ENCODE data around the gene WDR74. TPM values are rescaled to one million over a fixed set of nuclear protein-coding genes. Genes with fewer than 3 reads are reported as not detected.
A peak's percentile ranks its signal among the peaks of the same experiment; 100 is the strongest.

Gene WDR74
- total and polyA plus RNA-seq, 9 of the 15 experiments (the other 6 are each of a cell fraction or from before 2014, with no cell fraction given): 32.7 to 210 (median 114) TPM

- TF ChIP-seq, protein P1, sequence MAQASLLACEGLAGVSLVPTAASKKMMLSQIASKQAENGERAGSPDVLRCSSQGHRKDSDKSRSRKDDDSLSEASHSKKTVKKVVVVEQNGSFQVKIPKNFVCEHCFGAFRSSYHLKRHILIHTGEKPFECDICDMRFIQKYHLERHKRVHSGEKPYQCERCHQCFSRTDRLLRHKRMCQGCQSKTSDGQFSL (CRISPR knock-in tag; IDR thresholded peaks at IDR 0.05): peak; percentile 63; the same call in 1 of the 2 replicates
- TF ChIP-seq, protein P1 (tag; IDR thresholded peaks at IDR 0.05): no peak
- TF ChIP-seq GTF2F1 (IDR thresholded peaks at IDR 0.05; ENCODE audit: low read depth, low read length) (no peak), TOE1 (IDR thresholded peaks at IDR 0.05; ENCODE audit: borderline replicate concordance) (no peak; the same call in 1 of the 2 replicates), TOE1 (CRISPR knock-in tag; IDR thresholded peaks at IDR 0.05; ENCODE audit: borderline replicate concordance, low read depth) (peak; percentile 81; the same call in 1 of the 2 replicates), SFPQ (IDR thresholded peaks at IDR 0.05; ENCODE audit: low read depth, low read length) (no peak), ZBTB9 (CRISPR knock-in tag; IDR thresholded peaks at IDR 0.05) (peak; percentile 91), HCFC1 (IDR thresholded peaks at IDR 0.05; ENCODE audit: low read depth, low read length) (peak; percentile 59), SLC30A9 (CRISPR knock-in tag; IDR thresholded peaks at IDR 0.05) (no peak), ZNF121 (CRISPR knock-in tag; conservative IDR thresholded peaks at IDR 0.05) (no peak), SMAD4 (CRISPR knock-in tag; conservative IDR thresholded peaks at IDR 0.05) (peak; percentile 83)
- TF ChIP-seq, protein P2, sequence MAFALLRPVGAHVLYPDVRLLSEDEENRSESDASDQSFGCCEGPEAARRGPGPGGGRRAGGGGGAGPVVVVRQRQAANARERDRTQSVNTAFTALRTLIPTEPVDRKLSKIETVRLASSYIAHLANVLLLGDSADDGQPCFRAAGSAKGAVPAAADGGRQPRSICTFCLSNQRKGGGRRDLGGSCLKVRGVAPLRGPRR (CRISPR knock-in tag; IDR thresholded peaks at IDR 0.05): no peak
- TF ChIP-seq, protein P3, sequence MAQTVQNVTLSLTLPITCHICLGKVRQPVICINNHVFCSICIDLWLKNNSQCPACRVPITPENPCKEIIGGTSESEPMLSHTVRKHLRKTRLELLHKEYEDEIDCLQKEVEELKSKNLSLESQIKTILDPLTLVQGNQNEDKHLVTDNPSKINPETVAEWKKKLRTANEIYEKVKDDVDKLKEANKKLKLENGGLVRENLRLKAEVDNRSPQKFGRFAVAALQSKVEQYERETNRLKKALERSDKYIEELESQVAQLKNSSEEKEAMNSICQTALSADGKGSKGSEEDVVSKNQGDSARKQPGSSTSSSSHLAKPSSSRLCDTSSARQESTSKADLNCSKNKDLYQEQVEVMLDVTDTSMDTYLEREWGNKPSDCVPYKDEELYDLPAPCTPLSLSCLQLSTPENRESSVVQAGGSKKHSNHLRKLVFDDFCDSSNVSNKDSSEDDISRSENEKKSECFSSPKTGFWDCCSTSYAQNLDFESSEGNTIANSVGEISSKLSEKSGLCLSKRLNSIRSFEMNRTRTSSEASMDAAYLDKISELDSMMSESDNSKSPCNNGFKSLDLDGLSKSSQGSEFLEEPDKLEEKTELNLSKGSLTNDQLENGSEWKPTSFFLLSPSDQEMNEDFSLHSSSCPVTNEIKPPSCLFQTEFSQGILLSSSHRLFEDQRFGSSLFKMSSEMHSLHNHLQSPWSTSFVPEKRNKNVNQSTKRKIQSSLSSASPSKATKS (CRISPR knock-in tag; IDR thresholded peaks at IDR 0.05): no peak; the same call in 1 of the 2 replicates
- TF ChIP-seq, protein P4, sequence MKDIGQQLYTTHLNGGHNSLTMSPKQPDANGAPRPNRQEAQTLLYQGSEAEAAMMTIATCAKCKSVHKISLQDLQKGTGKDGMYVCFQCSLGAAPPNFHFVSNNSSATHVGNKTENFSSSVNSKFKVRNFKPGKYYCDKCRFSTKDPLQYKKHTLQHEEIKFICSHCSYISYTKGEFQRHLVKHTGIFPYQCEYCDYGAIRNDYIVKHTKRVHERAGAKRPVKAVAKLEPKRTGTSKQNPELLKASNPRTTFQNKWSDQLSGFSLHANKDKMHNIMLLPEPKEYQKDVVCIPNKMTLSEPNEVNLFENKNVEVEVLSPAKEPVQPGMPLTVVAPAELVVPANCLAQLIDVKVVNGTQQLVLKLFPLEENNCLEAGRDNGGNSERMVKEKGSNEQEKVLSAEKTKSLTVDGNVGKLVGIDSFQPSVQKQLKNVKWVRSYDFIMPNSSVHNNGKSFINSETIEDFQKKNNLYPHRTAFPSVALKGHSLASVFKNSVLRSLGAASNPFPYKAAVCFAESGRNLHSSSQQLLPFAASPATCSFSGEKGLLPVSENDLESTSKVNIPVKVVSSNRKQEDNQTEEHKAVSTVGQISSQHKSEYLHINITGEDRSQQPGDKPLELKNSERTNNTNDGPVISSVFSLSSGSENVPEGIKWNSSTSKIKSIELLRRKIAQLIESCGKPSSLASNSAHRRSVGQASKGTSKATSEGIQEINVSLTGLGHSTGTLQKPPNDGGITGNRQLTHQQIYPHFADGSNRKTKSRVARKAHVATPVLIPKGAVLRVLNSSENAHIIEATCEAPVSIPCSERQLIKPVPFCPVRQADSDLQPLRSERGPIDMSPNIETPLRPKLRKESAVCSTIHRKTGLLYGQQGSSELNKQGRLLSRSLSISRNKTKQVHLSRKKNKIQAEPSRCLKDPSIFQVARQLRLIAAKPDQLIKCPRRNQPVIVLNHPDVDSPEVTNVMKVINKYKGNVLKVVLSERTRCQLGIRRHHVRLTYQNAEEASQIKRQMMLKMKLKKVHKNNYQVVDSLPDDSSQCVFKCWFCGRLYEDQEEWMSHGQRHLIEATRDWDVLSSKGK (CRISPR knock-in tag; IDR thresholded peaks at IDR 0.05): no peak
Measured at GRCh38 chr11:62880803-62881578, 41.6 kb upstream of the WDR74 start, which contains the start of gene SLC3A2 (continued).

Data from K562 (cell line).